NCI-H1417 (cell line): ENCODE measurements around the gene EMILIN1.
"Not testable (repeated sequence)": the region's sequence is repeated elsewhere in the genome, so short reads cannot be mapped to it uniquely, and the experiment has no call there.

Source experiments
- DNase-seq, 3 experiments: peaks; one replicate each; lab custom pipeline; 2025; lab: John Stamatoyannopoulos, UW

EMILIN1 gene

GRCh38 chr2:27094353-27094984 lies 16.1 kb downstream of the EMILIN1 start:
- DNase-seq: no peak

GRCh38 chr2:27095427-27095744 lies 17.0 kb downstream of the EMILIN1 start:
- DNase-seq: no peak

GRCh38 chr2:27095745-27096651 lies 17.6 kb downstream of the EMILIN1 start:
- DNase-seq: peak; percentile 23 to 59 (median 43)

GRCh38 chr2:27096748-27097297 lies 18.4 kb downstream of the EMILIN1 start:
- no peak for DNase-seq

DNA sequence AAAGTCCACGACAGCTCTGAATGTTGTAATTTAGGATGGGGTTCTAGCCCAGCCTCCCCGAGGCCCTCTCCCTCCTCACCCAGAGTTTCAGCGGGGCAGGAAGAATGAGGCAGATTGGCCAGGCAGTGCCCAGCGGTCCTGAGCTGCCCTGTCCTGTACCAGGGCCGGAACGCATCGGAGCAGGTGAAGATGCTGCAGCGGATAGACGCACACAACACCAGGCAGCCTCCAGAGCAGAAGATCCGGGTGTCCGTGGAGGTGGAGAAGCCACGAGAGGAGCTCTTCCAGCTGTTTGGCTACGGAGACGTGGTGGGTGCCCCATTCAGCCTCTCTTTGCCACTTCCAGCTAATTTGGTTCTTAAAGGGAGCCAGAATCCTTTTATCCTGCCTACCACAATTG lies 18.9 kb downstream of the EMILIN1 start:
- no peak for DNase-seq

DNA sequence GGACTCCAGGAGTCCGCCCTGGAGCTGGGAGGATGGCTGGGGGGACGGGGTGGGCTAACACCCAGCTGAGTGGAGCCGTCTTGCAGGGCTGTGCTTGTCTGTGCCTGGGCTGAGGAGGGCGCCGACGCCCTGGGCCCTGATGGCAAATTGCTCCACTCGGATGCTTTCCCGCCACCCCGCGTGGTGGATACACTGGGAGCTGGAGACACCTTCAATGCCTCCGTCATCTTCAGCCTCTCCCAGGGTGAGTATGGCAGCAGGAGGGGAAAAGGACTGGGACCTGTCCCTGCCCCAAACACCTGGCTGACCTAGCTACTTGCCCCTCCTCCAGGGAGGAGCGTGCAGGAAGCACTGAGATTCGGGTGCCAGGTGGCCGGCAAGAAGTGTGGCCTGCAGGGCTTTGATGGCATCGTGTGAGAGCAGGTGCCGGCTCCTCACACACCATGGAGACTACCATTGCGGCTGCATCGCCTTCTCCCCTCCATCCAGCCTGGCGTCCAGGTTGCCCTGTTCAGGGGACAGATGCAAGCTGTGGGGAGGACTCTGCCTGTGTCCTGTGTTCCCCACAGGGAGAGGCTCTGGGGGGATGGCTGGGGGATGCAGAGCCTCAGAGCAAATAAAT lies 21.0 kb downstream of the EMILIN1 start:
- no peak for DNase-seq

DNA sequence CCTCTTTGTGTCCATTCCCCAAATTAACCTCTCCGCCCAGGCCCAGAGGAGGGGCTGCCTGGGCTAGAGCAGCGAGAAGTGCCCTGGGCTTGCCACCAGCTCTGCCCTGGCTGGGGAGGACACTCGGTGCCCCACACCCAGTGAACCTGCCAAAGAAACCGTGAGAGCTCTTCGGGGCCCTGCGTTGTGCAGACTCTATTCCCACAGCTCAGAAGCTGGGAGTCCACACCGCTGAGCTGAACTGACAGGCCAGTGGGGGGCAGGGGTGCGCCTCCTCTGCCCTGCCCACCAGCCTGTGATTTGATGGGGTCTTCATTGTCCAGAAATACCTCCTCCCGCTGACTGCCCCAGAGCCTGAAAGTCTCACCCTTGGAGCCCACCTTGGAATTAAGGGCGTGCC lies 21.6 kb downstream of the EMILIN1 start:
- DNase-seq: no peak

DNA sequence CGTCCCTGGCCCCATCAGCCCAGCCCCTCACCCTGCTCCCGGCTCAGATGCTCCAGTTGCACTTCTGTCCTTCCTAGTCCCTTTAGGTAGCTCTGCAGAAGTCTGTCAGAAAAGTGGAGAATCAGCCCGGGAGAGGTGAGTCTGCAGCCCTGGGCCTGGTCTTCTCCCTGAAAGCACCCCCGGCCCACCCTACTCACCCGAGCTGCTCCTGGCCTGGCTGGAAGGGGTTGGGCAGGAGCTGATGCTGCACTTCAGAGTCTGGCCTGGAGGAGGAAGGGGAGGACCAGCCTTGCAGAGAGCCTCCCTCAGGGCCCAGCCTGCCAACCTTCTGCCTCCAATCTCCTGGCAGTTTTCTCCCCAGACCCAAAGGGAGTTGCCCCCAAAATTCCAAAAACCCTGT lies 23.9 kb downstream of the EMILIN1 start:
- no peak for DNase-seq

GRCh38 chr2:27105981-27106380 lies 27.6 kb downstream of the EMILIN1 start:
- no peak for DNase-seq

- no peak for DNase-seq
Observed at GRCh38 chr2:27108221-27108620, 29.8 kb downstream of the EMILIN1 start.

DNA sequence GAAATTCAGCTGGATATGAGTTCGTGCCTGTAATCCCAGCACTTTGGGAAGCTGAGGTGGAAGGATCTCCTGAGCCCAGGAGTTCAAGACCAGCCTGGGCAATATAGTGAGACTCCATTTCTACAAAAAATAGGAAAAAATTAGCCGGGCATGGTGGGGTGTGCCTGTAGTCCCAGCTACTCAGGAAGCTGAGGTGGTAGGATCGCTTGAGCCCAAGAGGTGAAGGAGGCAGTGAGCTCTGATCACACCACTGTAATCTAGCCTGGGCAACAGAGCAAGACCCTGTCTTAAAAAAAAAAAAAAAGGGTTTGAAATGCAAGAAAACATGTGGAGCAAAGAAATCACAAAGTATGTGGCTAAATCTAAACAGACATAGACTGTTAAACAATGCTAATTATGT lies 30.7 kb downstream of the EMILIN1 start:
- DNase-seq: no peak

DNA sequence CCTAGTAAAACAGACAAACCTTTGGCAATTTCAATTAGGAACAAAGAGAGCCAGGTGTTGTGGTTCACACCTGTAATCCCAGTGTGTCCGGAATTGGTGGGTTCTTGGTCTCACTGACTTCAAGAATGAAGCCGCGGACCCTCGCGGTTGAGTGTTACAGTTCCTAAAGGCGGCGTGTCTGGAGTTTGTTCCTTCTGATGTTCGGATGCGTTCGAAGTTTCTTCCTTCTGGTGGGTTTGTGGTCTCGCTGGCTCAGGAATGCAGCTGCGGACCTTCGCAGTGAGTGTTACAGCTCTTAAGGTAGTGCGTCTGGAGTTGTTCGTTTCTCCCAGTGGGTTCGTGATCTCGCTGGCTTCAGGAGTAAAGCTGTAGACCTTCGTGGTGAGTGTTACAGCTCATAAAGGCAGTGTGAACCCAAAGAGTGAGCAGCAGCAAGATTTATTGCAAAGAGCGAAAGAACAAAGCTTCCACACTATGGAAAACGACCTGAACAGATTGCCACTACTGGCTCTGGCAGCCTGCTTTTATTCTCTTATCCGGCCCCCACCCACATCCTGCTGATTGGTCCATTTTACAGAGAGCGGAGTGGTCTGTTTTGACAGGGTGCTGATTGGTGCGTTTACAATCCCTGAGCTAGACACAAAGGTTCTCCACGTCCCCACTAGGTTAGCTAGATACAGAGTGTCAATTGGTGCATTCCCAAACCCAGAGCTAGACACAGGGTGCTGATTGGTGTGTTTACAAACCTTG lies 32.4 kb downstream of the EMILIN1 start:
- not testable (repeated sequence) for DNase-seq

DNA sequence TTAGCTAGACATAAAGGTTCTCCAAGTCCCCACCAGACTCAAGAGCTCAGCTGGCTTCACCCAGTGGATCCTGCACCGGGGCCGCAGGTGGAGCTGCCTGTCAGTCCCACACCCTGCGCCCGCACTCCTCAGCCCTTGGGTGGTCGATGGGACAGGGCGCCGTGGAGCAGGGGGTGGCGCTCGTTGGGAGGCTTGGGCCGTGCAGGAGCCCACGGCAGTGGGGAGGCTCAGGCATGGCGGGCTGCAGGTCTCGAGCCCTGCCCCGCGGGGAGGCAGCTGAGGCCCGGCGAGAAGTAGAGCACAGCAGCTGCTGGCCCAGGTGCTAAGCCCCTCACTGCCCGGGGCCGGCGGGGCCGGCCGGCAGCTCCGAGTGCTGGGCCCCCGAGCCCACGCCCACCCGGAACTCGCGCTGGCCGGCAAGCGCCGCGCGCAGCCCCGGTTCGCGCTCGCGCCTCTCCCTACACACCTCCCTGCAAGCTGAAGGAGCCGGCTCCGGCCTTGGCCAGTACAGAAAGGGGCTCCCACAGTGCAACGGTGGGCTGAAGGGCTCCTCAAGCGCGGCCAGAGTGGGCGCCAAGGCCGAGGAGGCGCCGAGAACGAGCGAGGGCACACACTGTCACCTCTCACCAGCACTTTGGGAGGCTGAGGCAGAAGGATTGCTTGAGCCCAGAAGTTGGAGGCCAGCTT lies 33.1 kb downstream of the EMILIN1 start:
- not testable (repeated sequence) for DNase-seq

GRCh38 chr2:27115519-27115918 lies 37.1 kb downstream of the EMILIN1 start:
- no peak for DNase-seq

DNA sequence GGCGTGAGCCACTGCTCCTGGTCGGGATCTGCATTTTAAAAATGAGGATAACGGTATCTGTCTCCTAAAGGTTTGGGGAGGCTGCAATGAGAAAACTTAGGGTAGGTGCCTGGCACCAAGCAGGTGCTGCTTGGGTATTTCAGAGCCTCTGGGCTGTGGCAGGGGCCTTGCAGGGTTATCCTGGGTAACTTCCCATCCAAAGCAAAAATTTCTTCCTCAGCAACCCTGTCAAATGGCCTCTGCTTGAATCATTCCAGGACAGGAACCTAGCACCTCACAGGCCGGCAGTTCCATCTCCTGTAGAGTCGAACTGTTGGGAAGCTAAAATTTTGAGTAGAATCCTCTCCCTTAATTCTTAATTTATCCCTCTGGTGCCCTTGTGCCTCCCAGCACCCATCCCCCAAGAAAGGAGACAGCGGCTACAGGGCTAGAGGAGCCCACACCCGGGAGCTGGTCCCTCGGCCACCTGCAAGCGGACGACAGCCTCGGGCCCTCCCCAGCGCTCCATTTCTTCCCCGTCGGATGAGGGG lies 39.6 kb downstream of the EMILIN1 start:
- DNase-seq: peak in 1 of 3 experiments; percentile 71

DNA sequence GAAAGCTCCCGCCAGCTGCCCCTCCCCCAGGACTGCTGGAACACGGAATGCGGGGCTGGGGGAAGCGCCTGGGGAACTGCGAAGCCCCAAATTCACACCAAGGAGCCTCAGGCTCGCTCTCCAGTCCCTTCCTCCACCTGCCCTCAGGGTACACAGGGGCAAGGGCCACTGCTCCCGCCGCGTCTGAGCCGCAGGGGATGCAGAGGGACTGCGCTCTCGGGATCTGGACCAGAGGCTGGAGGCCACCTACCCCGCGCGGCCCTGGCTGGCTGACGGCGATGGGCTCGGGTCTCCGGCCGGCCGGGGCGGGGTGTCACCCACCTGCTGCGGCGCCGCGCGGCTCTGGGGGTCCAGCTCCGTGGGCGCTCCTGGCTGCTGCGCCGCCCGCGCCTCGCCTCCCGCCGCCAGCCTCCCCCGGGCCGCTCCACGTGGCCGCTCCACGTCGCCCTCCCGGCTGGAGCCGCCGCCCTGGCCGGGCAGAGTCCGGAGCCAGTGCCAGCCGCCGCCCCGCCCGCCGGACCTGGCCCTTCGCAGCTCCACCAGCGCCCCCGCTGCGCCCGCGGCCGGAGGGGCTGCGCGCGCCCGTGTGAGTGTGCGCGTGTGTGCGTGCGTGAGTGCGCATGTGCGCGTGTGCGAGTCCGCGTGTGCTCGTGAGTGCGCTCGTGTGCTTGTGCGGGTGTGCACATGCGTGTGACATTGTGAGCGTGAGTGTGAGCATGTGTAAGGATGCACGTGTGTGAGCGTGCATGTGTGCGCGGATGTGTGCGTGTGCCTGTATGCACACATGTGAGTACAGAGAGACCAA lies 40.3 kb downstream of the EMILIN1 start, which contains the start of gene CGREF1:
Gene CGREF1 (minus strand): TSS at position 604 of the 805 bp plus-strand sequence. CDS start 14,762 bp downstream, outside the sequence.
- peak; percentile 50 to 75 (median 71) for DNase-seq

DNA sequence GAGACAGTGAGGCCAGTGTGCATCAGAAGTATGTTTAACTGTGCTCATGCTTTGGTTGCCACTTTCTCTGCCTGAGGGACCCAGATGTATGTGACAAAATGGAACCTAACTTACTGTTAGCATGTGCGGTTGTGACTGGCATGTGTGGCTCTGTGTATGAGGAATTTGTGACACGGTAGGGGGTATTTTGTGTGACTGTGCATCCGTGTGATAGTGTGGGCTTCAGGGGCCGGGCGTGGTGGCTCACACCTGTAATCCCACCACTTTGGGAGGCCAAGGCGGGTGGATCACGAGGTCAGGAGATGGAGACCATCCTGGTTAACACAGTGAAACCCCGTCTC lies 40.9 kb downstream of the EMILIN1 start:
- DNase-seq: not testable (repeated sequence)

DNA sequence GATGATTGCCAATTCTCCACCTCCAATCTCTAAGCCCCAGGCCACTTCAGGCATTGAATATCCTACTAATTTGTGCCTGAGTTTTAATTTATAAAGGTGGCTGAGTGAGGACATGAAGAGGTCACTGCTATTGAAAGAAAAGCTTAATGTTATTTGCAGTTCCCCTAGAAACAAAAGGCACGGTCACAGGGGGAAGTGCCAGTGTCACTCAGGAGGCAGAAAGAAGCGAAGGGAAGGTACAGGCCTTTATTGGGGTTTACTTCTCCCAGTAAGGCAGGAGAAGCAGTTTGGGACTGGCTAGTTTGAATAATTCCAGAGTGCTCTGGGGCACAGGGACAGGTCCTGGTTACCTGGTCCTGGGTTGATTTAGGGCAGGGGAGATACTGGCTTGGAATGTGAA lies 43.5 kb downstream of the EMILIN1 start:
- DNase-seq: peak in 1 of 3 experiments; percentile 22

- no peak for DNase-seq
Observed at GRCh38 chr2:27122791-27123190, 44.4 kb downstream of the EMILIN1 start.
